ENCODE data around the gene C16orf82. TPM values are rescaled to one million over a fixed set of nuclear protein-coding genes. Genes with fewer than 3 reads are reported as not detected.
"Not testable (repeated sequence)": the region's sequence is repeated elsewhere in the genome, so short reads cannot be mapped to it uniquely, and the experiment has no call there.

The C16orf82 gene
- total RNA-seq, 1 experiment from 2014 or later, result not detected

DNA sequence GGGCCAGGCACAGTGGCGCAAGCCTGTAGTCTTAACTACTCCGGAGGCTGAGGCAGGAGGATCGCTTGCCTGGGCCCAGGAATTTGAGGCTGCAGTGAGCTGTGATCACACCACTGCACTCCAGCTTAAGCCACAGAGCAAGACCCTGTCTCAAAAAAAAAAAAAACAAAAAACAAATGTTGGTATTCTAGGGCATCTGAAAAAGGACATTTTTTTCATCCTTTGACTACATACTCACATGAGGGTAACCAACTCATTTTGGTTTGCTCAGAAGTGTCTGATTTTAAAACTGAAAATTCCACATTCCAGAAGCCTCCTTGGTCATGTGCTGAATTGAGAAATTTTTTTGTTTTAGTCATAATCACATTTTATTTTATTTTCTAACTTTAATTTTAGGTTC, 12.7 kb upstream of the C16orf82 start:
- no peak for DNase-seq (ENCODE audit: low read depth in 1 of 2, low spot score in 2 of 2)
- no peak overlapping the region for H3K4me3 ChIP-seq
- no peaks in the 10 kb centered on the region for H3K4me1 ChIP-seq (replicated peaks)
- H3K9me3 ChIP-seq (replicated peaks), result no peaks in the 10 kb centered on the region
- no peak overlapping the region for H3K27ac ChIP-seq
- H3K27me3 ChIP-seq (replicated peaks), result no peaks in the 10 kb centered on the region; the same call in 1 of the 2 replicates
- H3K36me3 ChIP-seq, result no peaks in the 10 kb centered on the region

- H3K4me3 ChIP-seq, result no peak overlapping the region
- no peaks in the 10 kb centered on the region; the same call in none of the 2 replicates for H3K27me3 ChIP-seq (replicated peaks)
- H3K36me3 ChIP-seq, result no peaks in the 10 kb centered on the region
- H3K4me1 ChIP-seq (replicated peaks), result no peaks in the 10 kb centered on the region
- no peak for DNase-seq (ENCODE audit: low read depth in 1 of 2, low spot score in 2 of 2)
- no peaks in the 10 kb centered on the region for H3K9me3 ChIP-seq (replicated peaks)
- no peak overlapping the region for H3K27ac ChIP-seq
Measured at GRCh38 chr16:27058299-27058698, 8.4 kb upstream of the C16orf82 start.

GRCh38 chr16:27070776-27071175, 4.0 kb downstream of the C16orf82 start:
- no peak for DNase-seq (ENCODE audit: low read depth in 1 of 2, low spot score in 2 of 2)
- Histone ChIP-seq H3K27me3 (replicated peaks) (peaks cover 4% of the 10 kb centered on the region), H3K27ac (no peak overlapping the region), H3K4me1 (replicated peaks) (no peaks in the 10 kb centered on the region), H3K4me3 (no peak overlapping the region), H3K36me3 (no peaks in the 10 kb centered on the region), H3K9me3 (replicated peaks) (no peaks in the 10 kb centered on the region; the same call in 1 of the 2 replicates)

- no peak overlapping the region for H3K4me3 ChIP-seq
- no peak for DNase-seq (ENCODE audit: low read depth in 1 of 2, low spot score in 2 of 2)
- no peaks in the 10 kb centered on the region for H3K27me3 ChIP-seq (replicated peaks)
- no peaks in the 10 kb centered on the region for H3K4me1 ChIP-seq (replicated peaks)
- no peak overlapping the region for H3K27ac ChIP-seq
- no peaks in the 10 kb centered on the region for H3K36me3 ChIP-seq
- no peaks in the 10 kb centered on the region; the same call in 1 of the 2 replicates for H3K9me3 ChIP-seq (replicated peaks)
Measured at GRCh38 chr16:27073733-27074132, 7.0 kb downstream of the C16orf82 start.

DNA sequence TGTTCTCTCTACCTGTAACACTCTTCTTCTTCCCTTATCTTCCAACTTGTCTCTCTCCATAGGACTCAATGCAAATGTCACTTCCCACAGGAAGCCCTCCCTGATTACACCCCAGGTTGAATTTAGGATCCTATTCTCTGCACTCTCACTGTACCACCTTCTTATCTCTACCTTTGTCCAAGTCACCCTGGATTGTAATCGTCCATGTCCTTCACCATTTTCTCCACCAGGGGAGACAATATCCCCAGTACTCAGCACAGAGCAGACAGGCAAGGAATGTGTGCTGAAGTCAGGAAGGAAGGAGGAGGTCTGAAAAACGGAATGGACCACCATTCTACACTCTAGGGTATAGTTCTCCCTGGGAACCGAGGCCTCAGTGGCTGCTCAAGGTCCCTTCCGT, 14.2 kb downstream of the C16orf82 start:
- peaks cover 9% of the 10 kb centered on the region for H3K27me3 ChIP-seq (replicated peaks)
- H3K4me3 ChIP-seq, result no peak overlapping the region
- H3K27ac ChIP-seq, result no peak overlapping the region
- no peak for DNase-seq (ENCODE audit: low read depth in 1 of 2, low spot score in 2 of 2)
- no peaks in the 10 kb centered on the region for H3K36me3 ChIP-seq
- H3K4me1 ChIP-seq (replicated peaks), result no peaks in the 10 kb centered on the region
- no peaks in the 10 kb centered on the region for H3K9me3 ChIP-seq (replicated peaks)

DNA sequence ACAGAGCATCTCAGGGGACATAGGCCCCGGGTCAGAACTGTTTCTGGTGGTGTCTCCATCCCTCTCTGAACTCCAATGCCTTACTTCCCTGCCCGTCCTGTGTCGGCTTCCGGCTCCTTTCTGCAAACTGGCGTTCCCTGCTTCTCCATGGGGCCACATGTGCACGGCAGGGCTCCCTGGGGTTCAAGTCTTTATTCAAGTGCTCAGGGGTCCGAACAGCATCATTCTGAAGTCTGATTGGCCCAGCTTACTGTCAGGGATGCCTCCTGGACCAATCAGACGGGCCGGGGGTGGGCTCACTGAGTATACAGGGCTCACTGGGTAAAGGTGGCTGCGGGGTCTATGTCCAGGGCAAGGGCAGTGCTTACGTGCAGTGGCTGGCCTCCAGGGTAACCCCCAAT, 17.1 kb downstream of the C16orf82 start:
- Histone ChIP-seq H3K9me3 (replicated peaks) (no peaks in the 10 kb centered on the region), H3K27me3 (replicated peaks) (peaks cover 9% of the 10 kb centered on the region), H3K27ac (no peak overlapping the region), H3K4me3 (no peak overlapping the region), H3K4me1 (replicated peaks) (no peaks in the 10 kb centered on the region), H3K36me3 (no peaks in the 10 kb centered on the region)
- no peak for DNase-seq (ENCODE audit: low read depth in 1 of 2, low spot score in 2 of 2)

DNA sequence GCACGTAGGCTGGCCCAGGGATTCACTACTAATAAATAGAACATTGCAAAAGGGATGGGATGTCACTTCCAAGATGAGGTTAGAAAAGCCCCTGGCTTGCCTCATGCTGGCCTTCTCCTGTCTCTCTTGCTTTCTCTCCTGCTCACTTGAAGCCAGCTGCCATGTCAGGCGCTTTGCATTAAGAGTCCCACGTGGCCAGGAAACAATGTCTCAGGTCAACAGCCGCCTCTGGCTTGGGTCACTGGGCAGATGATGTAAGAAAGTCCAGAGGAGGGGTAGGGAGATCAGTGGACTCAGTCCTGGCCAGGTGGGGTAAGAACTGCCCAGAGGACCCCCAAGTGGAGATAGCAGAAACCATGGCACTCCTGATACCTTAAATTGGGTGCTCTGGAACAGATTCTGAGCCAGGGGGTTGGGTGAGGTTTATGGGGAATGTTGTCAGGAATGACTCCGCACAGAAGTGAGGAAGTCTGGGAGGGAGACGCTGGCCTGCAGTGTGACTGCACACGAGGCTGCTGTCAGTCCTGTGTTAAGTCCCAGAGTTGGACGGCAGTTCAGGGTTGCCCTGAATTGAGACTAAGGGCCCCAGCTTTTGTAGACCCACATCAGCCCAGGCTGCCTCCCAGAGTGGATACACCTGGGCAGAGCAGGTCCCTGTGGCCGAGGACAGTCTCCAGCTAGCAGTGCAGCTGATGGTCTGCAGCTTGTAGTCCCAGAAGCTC, 17.7 kb downstream of the C16orf82 start:
- Histone ChIP-seq H3K27ac (no peak overlapping the region), H3K4me1 (replicated peaks) (no peaks in the 10 kb centered on the region), H3K36me3 (no peaks in the 10 kb centered on the region), H3K9me3 (replicated peaks) (no peaks in the 10 kb centered on the region), H3K4me3 (no peak overlapping the region), H3K27me3 (replicated peaks) (peaks cover 11% of the 10 kb centered on the region)
- no peak for DNase-seq (ENCODE audit: low read depth in 1 of 2, low spot score in 2 of 2)

DNA sequence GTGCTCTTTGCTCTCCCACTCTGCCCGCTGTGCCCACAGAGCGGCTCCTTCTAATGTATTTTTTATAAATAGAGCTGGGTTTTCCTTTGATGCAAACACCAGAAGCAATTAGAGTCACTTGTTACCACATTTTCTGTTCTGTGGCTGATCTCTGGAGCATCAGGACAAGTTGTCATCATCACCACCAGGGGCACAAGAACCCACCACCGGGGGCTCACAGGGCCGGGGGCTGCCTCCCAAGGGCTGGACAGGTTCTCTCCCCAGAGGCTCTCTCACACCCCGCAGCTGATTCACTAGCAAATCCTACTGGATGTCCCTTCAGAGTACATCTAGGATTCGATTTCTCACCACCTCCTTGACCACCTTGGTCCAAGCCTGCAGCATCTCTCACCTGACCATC, 18.5 kb downstream of the C16orf82 start:
- no peak for DNase-seq (ENCODE audit: low read depth in 1 of 2, low spot score in 2 of 2)
- H3K36me3 ChIP-seq, result no peaks in the 10 kb centered on the region
- H3K4me1 ChIP-seq (replicated peaks), result no peaks in the 10 kb centered on the region
- H3K27ac ChIP-seq, result no peak overlapping the region
- H3K4me3 ChIP-seq, result no peak overlapping the region
- H3K27me3 ChIP-seq (replicated peaks), result peaks cover 11% of the 10 kb centered on the region
- H3K9me3 ChIP-seq (replicated peaks), result no peaks in the 10 kb centered on the region

GRCh38 chr16:27086031-27086430, 19.3 kb downstream of the C16orf82 start:
- H3K36me3 ChIP-seq; H3K4me1 ChIP-seq (replicated peaks); DNase-seq (ENCODE audit: low read depth in 1 of 2, low spot score in 2 of 2); H3K9me3 ChIP-seq (replicated peaks); H3K27ac ChIP-seq; H3K4me3 ChIP-seq: not testable (repeated sequence)
- peaks cover 11% of the 10 kb centered on the region for H3K27me3 ChIP-seq (replicated peaks)

GRCh38 chr16:27088216-27088615, 21.5 kb downstream of the C16orf82 start:
- Histone ChIP-seq H3K4me1 (replicated peaks) (no peaks in the 10 kb centered on the region), H3K4me3 (no peak overlapping the region), H3K36me3 (no peaks in the 10 kb centered on the region), H3K27me3 (replicated peaks) (peaks cover 10% of the 10 kb centered on the region; the same call in 1 of the 2 replicates), H3K9me3 (replicated peaks) (no peaks in the 10 kb centered on the region), H3K27ac (no peak overlapping the region)
- DNase-seq (ENCODE audit: low read depth in 1 of 2, low spot score in 2 of 2), result no peak

GRCh38 chr16:27096375-27096774, 29.6 kb downstream of the C16orf82 start:
- H3K4me1 ChIP-seq (replicated peaks), result no peaks in the 10 kb centered on the region
- no peaks in the 10 kb centered on the region for H3K9me3 ChIP-seq (replicated peaks)
- H3K27me3 ChIP-seq (replicated peaks), result 0 out of 2 replicates have a peak, but pooled peaks cover 6% of the 10 kb centered on the region
- H3K4me3 ChIP-seq, result no peak overlapping the region
- H3K36me3 ChIP-seq, result no peaks in the 10 kb centered on the region
- DNase-seq (ENCODE audit: low read depth in 1 of 2, low spot score in 2 of 2), result no peak
- no peak overlapping the region for H3K27ac ChIP-seq

DNA sequence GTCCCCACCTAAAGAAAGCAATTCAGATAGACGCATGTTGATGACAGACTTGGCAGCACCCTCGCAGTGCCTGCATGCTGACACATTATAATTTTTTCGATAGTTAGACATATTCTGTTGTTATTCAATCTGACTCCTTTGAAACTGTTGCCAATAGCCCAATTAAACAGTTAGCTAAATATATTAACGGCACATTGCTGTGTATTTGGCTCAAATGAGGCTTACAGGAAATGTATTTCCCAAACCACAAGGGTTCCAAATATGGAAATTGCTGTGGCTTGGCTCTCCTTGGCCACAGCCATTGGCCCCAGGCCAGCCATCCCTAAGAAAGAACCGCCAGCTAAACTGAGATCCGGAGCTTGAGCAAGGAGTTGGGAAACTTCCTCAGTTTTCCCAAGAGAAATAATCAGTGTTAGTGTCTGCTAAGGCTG, 31.1 kb downstream of the C16orf82 start:
- Histone ChIP-seq H3K36me3 (no peaks in the 10 kb centered on the region), H3K9me3 (replicated peaks) (no peaks in the 10 kb centered on the region), H3K4me3 (no peak overlapping the region), H3K27ac (no peak overlapping the region), H3K27me3 (replicated peaks) (0 out of 2 replicates have a peak, but pooled peaks cover 4% of the 10 kb centered on the region), H3K4me1 (replicated peaks) (no peaks in the 10 kb centered on the region)
- DNase-seq (ENCODE audit: low read depth in 1 of 2, low spot score in 2 of 2), result no peak

DNA sequence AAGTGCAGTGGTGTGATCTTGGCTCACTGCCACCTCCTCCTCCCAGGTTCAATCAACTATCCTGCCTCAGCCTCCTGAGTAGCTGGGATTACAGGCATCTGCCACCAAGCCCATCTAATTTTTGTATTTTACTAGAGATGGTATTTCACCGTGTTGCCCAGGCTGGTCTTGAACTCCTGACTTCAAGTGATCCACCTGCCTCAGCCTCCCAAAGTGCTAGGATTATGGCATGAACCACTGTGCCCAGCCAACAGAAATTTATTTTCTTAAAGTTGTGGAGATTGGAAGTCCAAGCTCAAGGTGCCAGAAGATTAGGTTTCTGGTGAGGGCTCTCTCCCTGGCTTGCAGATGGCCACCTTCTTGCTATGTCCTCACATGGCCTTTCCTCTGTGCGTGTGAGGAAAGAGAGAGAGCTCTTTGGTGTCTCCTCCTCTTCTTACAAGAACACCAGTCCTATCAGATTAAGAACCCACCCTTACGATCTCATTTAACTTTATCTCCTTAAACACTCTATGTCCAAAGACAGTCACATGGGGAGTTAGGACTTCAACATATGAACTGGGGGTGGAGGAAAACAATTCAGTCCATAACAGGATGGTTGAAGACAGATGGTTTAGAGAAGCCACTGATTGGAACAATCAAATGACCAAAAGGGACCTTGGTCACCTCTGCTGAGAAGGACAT, 31.8 kb downstream of the C16orf82 start:
- Histone ChIP-seq H3K4me1 (replicated peaks) (no peaks in the 10 kb centered on the region), H3K4me3 (no peak overlapping the region), H3K27me3 (replicated peaks) (0 out of 2 replicates have a peak, but pooled peaks cover 4% of the 10 kb centered on the region), H3K27ac (no peak overlapping the region), H3K36me3 (no peaks in the 10 kb centered on the region), H3K9me3 (replicated peaks) (no peaks in the 10 kb centered on the region)
- no peak for DNase-seq (ENCODE audit: low read depth in 1 of 2, low spot score in 2 of 2)
